ENCODE results near the gene SCAANT1.

Gene SCAANT1

DNA sequence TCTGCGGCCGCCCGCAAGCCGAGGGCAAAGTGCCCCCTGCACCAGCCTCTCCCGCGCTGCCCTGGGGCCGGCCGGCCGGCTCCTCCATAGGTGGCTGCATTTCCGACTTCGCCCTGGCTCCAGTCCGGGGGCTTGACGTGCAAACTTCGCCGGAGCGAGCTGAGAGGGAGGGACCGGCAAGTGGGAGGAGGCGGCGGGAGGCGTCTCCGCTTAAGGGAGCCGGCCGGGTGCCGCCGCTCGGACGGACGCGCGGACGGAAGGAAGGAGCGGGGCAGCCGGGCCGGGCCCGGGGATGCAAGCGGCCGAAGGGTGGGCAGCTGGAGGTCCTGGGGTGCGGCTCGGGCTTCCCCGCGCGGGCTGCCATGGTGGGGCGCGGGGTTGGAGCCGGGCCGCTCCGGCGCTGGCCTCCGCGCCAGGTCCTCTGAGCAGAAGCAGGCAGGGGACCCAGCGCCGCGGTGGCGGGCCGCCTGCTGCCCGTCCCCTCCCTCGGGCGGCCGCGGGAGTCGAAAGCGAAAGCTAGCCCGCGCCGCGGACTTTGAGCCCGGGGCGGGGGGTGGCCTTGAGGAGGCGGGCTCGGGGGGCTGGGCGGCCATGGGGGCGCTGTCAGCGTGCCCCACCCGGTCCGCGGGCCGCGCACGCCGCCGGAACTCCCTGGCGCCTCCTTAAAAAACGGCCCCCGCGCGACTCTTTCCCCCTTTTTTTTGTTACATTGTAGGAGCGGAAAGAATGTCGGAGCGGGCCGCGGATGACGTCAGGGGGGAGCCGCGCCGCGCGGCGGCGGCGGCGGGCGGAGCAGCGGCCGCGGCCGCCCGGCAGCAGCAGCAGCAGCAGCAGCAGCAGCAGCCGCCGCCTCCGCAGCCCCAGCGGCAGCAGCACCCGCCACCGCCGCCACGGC lies at the start of gene SCAANT1:
SCAANT1 (minus strand) TSS at position 511 of the 895 bp plus-strand sequence.
- peak; percentile 92 for ATAC-seq
- TF ChIP-seq, protein P1, sequence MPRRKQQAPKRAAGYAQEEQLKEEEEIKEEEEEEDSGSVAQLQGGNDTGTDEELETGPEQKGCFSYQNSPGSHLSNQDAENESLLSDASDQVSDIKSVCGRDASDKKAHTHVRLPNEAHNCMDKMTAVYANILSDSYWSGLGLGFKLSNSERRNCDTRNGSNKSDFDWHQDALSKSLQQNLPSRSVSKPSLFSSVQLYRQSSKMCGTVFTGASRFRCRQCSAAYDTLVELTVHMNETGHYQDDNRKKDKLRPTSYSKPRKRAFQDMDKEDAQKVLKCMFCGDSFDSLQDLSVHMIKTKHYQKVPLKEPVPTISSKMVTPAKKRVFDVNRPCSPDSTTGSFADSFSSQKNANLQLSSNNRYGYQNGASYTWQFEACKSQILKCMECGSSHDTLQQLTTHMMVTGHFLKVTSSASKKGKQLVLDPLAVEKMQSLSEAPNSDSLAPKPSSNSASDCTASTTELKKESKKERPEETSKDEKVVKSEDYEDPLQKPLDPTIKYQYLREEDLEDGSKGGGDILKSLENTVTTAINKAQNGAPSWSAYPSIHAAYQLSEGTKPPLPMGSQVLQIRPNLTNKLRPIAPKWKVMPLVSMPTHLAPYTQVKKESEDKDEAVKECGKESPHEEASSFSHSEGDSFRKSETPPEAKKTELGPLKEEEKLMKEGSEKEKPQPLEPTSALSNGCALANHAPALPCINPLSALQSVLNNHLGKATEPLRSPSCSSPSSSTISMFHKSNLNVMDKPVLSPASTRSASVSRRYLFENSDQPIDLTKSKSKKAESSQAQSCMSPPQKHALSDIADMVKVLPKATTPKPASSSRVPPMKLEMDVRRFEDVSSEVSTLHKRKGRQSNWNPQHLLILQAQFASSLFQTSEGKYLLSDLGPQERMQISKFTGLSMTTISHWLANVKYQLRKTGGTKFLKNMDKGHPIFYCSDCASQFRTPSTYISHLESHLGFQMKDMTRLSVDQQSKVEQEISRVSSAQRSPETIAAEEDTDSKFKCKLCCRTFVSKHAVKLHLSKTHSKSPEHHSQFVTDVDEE (CRISPR knock-in tag; IDR thresholded peaks at IDR 0.05), result no peak
- TF ChIP-seq ZFP30 (CRISPR knock-in tag; IDR thresholded peaks at IDR 0.05) (no peak), PPARA (CRISPR knock-in tag; IDR thresholded peaks at IDR 0.05; ENCODE audit: borderline replicate concordance) (no peak), SNAI2 (CRISPR knock-in tag; IDR thresholded peaks at IDR 0.05) (no peak), ZFP3 (CRISPR knock-in tag; IDR thresholded peaks at IDR 0.05) (no peak), OSR1 (CRISPR knock-in tag; IDR thresholded peaks at IDR 0.05) (no peak), BACH2 (CRISPR knock-in tag; IDR thresholded peaks at IDR 0.05; ENCODE audit: borderline replicate concordance) (no peak), ZNF8 (CRISPR knock-in tag; IDR thresholded peaks at IDR 0.05) (no peak), GLIS3 (CRISPR knock-in tag; IDR thresholded peaks at IDR 0.05) (no peak), RARB (CRISPR knock-in tag; IDR thresholded peaks at IDR 0.05) (no peak), ARNTL (CRISPR knock-in tag; IDR thresholded peaks at IDR 0.05; ENCODE audit: borderline replicate concordance, low read depth) (no peak), ZC3H10 (CRISPR knock-in tag; IDR thresholded peaks at IDR 0.05) (no peak), TOX (CRISPR knock-in tag; IDR thresholded peaks at IDR 0.05; ENCODE audit: borderline replicate concordance) (no peak), ZNF565 (CRISPR knock-in tag; conservative IDR thresholded peaks at IDR 0.05; ENCODE audit: low read depth) (no peak)
- TF ChIP-seq, protein P2, sequence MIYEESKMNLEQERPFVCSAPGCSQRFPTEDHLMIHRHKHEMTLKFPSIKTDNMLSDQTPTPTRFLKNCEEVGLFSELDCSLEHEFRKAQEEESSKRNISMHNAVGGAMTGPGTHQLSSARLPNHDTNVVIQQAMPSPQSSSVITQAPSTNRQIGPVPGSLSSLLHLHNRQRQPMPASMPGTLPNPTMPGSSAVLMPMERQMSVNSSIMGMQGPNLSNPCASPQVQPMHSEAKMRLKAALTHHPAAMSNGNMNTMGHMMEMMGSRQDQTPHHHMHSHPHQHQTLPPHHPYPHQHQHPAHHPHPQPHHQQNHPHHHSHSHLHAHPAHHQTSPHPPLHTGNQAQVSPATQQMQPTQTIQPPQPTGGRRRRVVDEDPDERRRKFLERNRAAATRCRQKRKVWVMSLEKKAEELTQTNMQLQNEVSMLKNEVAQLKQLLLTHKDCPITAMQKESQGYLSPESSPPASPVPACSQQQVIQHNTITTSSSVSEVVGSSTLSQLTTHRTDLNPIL (CRISPR knock-in tag; IDR thresholded peaks at IDR 0.05; ENCODE audit: low read depth), result no peak
- TF ChIP-seq, protein P3, sequence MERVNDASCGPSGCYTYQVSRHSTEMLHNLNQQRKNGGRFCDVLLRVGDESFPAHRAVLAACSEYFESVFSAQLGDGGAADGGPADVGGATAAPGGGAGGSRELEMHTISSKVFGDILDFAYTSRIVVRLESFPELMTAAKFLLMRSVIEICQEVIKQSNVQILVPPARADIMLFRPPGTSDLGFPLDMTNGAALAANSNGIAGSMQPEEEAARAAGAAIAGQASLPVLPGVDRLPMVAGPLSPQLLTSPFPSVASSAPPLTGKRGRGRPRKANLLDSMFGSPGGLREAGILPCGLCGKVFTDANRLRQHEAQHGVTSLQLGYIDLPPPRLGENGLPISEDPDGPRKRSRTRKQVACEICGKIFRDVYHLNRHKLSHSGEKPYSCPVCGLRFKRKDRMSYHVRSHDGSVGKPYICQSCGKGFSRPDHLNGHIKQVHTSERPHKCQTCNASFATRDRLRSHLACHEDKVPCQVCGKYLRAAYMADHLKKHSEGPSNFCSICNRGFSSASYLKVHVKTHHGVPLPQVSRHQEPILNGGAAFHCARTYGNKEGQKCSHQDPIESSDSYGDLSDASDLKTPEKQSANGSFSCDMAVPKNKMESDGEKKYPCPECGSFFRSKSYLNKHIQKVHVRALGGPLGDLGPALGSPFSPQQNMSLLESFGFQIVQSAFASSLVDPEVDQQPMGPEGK (CRISPR knock-in tag; IDR thresholded peaks at IDR 0.05; ENCODE audit: borderline replicate concordance), result no peak

DNA sequence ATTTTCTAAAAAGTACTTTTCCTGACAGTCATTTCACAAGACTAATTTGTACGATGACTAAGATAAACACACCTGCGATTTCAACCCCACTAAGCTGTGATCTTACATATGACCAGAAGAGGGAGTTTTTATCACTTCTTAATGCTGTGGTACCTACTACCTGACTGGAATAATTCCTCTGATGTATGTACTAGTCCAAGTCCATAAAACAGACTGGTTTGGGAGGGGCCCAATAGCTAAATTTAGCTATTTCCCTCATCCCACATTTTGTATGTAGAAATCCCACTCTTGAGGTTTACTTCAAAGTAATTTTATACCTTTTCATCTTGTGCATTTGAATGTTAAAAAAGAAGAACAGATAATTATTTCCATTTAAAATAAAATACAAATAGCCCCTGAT lies 49.7 kb upstream of the SCAANT1 start:
- TF ChIP-seq, protein P4, sequence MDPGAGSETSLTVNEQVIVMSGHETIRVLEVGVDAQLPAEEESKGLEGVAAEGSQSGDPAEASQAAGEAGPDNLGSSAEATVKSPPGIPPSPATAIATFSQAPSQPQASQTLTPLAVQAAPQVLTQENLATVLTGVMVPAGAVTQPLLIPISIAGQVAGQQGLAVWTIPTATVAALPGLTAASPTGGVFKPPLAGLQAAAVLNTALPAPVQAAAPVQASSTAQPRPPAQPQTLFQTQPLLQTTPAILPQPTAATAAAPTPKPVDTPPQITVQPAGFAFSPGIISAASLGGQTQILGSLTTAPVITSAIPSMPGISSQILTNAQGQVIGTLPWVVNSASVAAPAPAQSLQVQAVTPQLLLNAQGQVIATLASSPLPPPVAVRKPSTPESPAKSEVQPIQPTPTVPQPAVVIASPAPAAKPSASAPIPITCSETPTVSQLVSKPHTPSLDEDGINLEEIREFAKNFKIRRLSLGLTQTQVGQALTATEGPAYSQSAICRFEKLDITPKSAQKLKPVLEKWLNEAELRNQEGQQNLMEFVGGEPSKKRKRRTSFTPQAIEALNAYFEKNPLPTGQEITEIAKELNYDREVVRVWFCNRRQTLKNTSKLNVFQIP (CRISPR knock-in tag; IDR thresholded peaks at IDR 0.05; ENCODE audit: borderline replicate concordance, low read depth), result no peak
- TF ChIP-seq RARB (CRISPR knock-in tag; IDR thresholded peaks at IDR 0.05) (no peak), ESRRG (CRISPR knock-in tag; IDR thresholded peaks at IDR 0.05) (no peak), PPARA (CRISPR knock-in tag; IDR thresholded peaks at IDR 0.05; ENCODE audit: borderline replicate concordance) (no peak), ZNF8 (CRISPR knock-in tag; IDR thresholded peaks at IDR 0.05) (no peak), TOX (CRISPR knock-in tag; IDR thresholded peaks at IDR 0.05; ENCODE audit: borderline replicate concordance) (no peak), ZFP30 (CRISPR knock-in tag; IDR thresholded peaks at IDR 0.05) (no peak), ZNF565 (CRISPR knock-in tag; conservative IDR thresholded peaks at IDR 0.05; ENCODE audit: low read depth) (no peak), CSDC2 (CRISPR knock-in tag; IDR thresholded peaks at IDR 0.05) (no peak), ZNF70 (CRISPR knock-in tag; IDR thresholded peaks at IDR 0.05) (no peak)
- TF ChIP-seq, protein P1 (CRISPR knock-in tag; IDR thresholded peaks at IDR 0.05), result no peak
- ATAC-seq, result peak; percentile 41; the same call in 1 of the 3 replicates
